ENCODE measurements around the gene VPS8. TPM values are rescaled to one million over a fixed set of nuclear protein-coding genes. Genes with fewer than 3 reads are reported as not detected.

The VPS8 gene
- total RNA-seq, 1 donor from 2014 or later = 68.8 TPM

GRCh38 chr3:184771301-184772127 is 40.5 kb upstream of the VPS8 start:
- ChIA-PET POLR2A (no interaction called here), CTCF (no interaction called here)
- H3K9me3 Mint-ChIP-seq = no peaks in the 10 kb centered on the region
- peaks cover 5% of the 10 kb centered on the region for H3K4me1 Mint-ChIP-seq
- intact Hi-C loops (cut with micrococcal nuclease) = loop anchor here (10.0 kb wide), 1 partner anchor 877 kb away; no protein-coding TSS in a partner anchor
- H3K27me3 Mint-ChIP-seq = no peaks in the 10 kb centered on the region
- DNase-seq (no peak), ATAC-seq (ENCODE audit: low read depth) (no peak)
- no peaks in the 10 kb centered on the region for H3K36me3 Mint-ChIP-seq (ENCODE audit: low read depth)
- H3K27ac Mint-ChIP-seq = no peak overlapping the region
- TF ChIP-seq CTCF (IDR thresholded peaks at IDR 0.05) = no peak
- no peak overlapping the region for H3K4me3 Mint-ChIP-seq

- POLR2A ChIA-PET = interaction anchor here (0.7 to 0.9 kb wide), 2 partner anchors 36 to 211 kb away, joined by 3 to 11 read pairs; partner anchors contain the start of gene EPHB3
- H3K9me3 Mint-ChIP-seq = no peaks in the 10 kb centered on the region
- ATAC-seq (ENCODE audit: low read depth) = no peak
These were observed 39.2 kb upstream of the VPS8 start for GRCh38 chr3:184772667-184773272.

GRCh38 chr3:184773283-184774186 is 38.4 kb upstream of the VPS8 start:
- DNase-seq = no peak
- no peak overlapping the region for H3K4me3 Mint-ChIP-seq

More at GRCh38 chr3:184772667-184773272, 39.2 kb upstream of the VPS8 start:
- no peak for DNase-seq
- Mint-ChIP-seq H3K27me3 (peaks cover 2% of the 10 kb centered on the region), H3K4me3 (no peak overlapping the region), H3K27ac (no peak overlapping the region), H3K4me1 (no peaks in the 10 kb centered on the region), H3K36me3 (ENCODE audit: low read depth) (no peaks in the 10 kb centered on the region)
- no peak for TF ChIP-seq CTCF (IDR thresholded peaks at IDR 0.05)
- CTCF ChIA-PET = no interaction called here
- intact Hi-C loops (cut with micrococcal nuclease) = loop anchor here (10.0 kb wide), 1 partner anchor 878 kb away; no protein-coding TSS in a partner anchor

GRCh38 chr3:184776916-184777315 is 35.0 kb upstream of the VPS8 start:
- peaks cover 24% of the 10 kb centered on the region for H3K27me3 Mint-ChIP-seq
- H3K9me3 Mint-ChIP-seq = no peaks in the 10 kb centered on the region
- H3K4me1 Mint-ChIP-seq = no peaks in the 10 kb centered on the region
- no peak overlapping the region for H3K27ac Mint-ChIP-seq
- ChIA-PET POLR2A (interaction anchor here (2.6 kb wide), 1 partner anchor 215 kb away, joined by 12 read pairs; the partner anchor contains the start of gene EPHB3), CTCF (interaction anchor here (0.6 to 1.4 kb wide), 3 partner anchors 11 to 378 kb away, joined by 3 to 11 read pairs (median 3); no protein-coding TSS in a partner anchor)
- no peak overlapping the region for H3K4me3 Mint-ChIP-seq
- intact Hi-C loops (cut with micrococcal nuclease) = loop anchor here (1.0 to 10.0 kb wide), 6 partner anchors 50 to 882 kb away; partner anchors contain the start of gene EPHB3
- DNase-seq (no peak), ATAC-seq (ENCODE audit: low read depth) (no peak)
- no peaks in the 10 kb centered on the region for H3K36me3 Mint-ChIP-seq (ENCODE audit: low read depth)
- no peak for TF ChIP-seq CTCF (IDR thresholded peaks at IDR 0.05)

More at GRCh38 chr3:184773283-184774186, 38.4 kb upstream of the VPS8 start:
- Mint-ChIP-seq H3K4me1 (no peaks in the 10 kb centered on the region), H3K9me3 (no peaks in the 10 kb centered on the region), H3K27ac (no peak overlapping the region), H3K36me3 (ENCODE audit: low read depth) (no peaks in the 10 kb centered on the region), H3K27me3 (peaks cover 8% of the 10 kb centered on the region)
- TF ChIP-seq CTCF (IDR thresholded peaks at IDR 0.05) = no peak
- POLR2A ChIA-PET = interaction anchor here (0.7 to 0.9 kb wide), 2 partner anchors 35 to 212 kb away, joined by 3 to 11 read pairs; partner anchors contain the start of gene EPHB3
- ATAC-seq (ENCODE audit: low read depth) = no peak
- intact Hi-C loops (cut with micrococcal nuclease) = loop anchor here (10.0 kb wide), 1 partner anchor 879 kb away; no protein-coding TSS in a partner anchor
- CTCF ChIA-PET = no interaction called here

All from activated B cell treated with CpG ODN at 0.5 μM for 24 hours (primary cell).